Activated CD8-positive, alpha-beta memory T cell treated with anti-CD3 and anti-CD28 coated beads for 4 hours (primary cell): ENCODE measurements around the gene SNX12.
"Not testable (repeated sequence)": the region's sequence is repeated elsewhere in the genome, so short reads cannot be mapped to it uniquely, and the experiment has no call there.

Experiments used
- DNase-seq, 2 donors: peaks; one replicate each; pipeline ENCODE4 v3.0.0-alpha.2; 2020; ENCODE audit warnings: low read depth in 2 of 2

Gene SNX12

GRCh38 chrX:71091263-71091662 lies 23.1 kb upstream of the SNX12 start:
- DNase-seq, result no peak

GRCh38 chrX:71085900-71086299 lies 17.8 kb upstream of the SNX12 start:
- no peak for DNase-seq

GRCh38 chrX:71082822-71083221 lies 14.7 kb upstream of the SNX12 start:
- no peak for DNase-seq

- no peak for DNase-seq
These were observed 14.1 kb upstream of the SNX12 start for GRCh38 chrX:71082124-71082647.

GRCh38 chrX:71081330-71082123 lies 13.4 kb upstream of the SNX12 start:
- no peak for DNase-seq

- DNase-seq, result no peak
These were observed 2.4 kb upstream of the SNX12 start for GRCh38 chrX:71070531-71070930.

- DNase-seq, result no peak
These were observed 456 bp downstream of the SNX12 start for GRCh38 chrX:71067712-71068043.

- DNase-seq, result no peak
These were observed 1.0 kb downstream of the SNX12 start for GRCh38 chrX:71067089-71067488.

GRCh38 chrX:71060127-71060526 lies 8.0 kb downstream of the SNX12 start:
- DNase-seq, result no peak

GRCh38 chrX:71057848-71058530 lies 10.1 kb downstream of the SNX12 start:
- DNase-seq, result no peak

- no peak for DNase-seq
These were observed 11.3 kb downstream of the SNX12 start for GRCh38 chrX:71056867-71057266.

GRCh38 chrX:71053217-71053621 lies 14.9 kb downstream of the SNX12 start:
- no peak for DNase-seq

GRCh38 chrX:71052721-71053120 lies 15.4 kb downstream of the SNX12 start:
- DNase-seq, result no peak

- DNase-seq, result not testable (repeated sequence)
These were observed 20.2 kb downstream of the SNX12 start for GRCh38 chrX:71047891-71048290.

GRCh38 chrX:71017396-71017939 lies 50.7 kb downstream of the SNX12 start:
- no peak for DNase-seq
